HG03039 (cell line): ENCODE measurements around the gene DTNBP1.
"Not testable (repeated sequence)": the region's sequence is repeated elsewhere in the genome, so short reads cannot be mapped to it uniquely, and the experiment has no call there.

ENCODE experiments used
- ATAC-seq: cut with Tn5 transposase; IDR thresholded peaks from one replicate; pipeline ENCODE4 v1.9.1; 2021; ENCODE audit warnings: mild to moderate bottlenecking, moderate library complexity; ENCODE audit not compliant: unreplicated experiment

The DTNBP1 gene

GRCh38 chr6:15562977-15563376, 99.9 kb downstream of the DTNBP1 start:
- no peak for ATAC-seq

GRCh38 chr6:15561447-15562199, 101.2 kb downstream of the DTNBP1 start:
- ATAC-seq = no peak

GRCh38 chr6:15560713-15561112, 102.1 kb downstream of the DTNBP1 start:
- ATAC-seq = no peak

GRCh38 chr6:15557174-15557573, 105.7 kb downstream of the DTNBP1 start:
- no peak for ATAC-seq

GRCh38 chr6:15556711-15557110, 106.1 kb downstream of the DTNBP1 start:
- ATAC-seq = no peak

GRCh38 chr6:15555101-15556038, 107.5 kb downstream of the DTNBP1 start:
- ATAC-seq = no peak

- no peak for ATAC-seq
Measured at GRCh38 chr6:15554728-15555100, 108.1 kb downstream of the DTNBP1 start.

- ATAC-seq = no peak
Measured at GRCh38 chr6:15553736-15554294, 109.0 kb downstream of the DTNBP1 start.

- no peak for ATAC-seq
Measured at GRCh38 chr6:15553031-15553430, 109.8 kb downstream of the DTNBP1 start.

GRCh38 chr6:15551798-15552197, 111.0 kb downstream of the DTNBP1 start:
- ATAC-seq = no peak

GRCh38 chr6:15551262-15551661, 111.6 kb downstream of the DTNBP1 start:
- no peak for ATAC-seq

GRCh38 chr6:15550546-15551123, 112.2 kb downstream of the DTNBP1 start:
- ATAC-seq = no peak

GRCh38 chr6:15549371-15549770, 113.5 kb downstream of the DTNBP1 start:
- ATAC-seq = no peak

GRCh38 chr6:15547400-15547799, 115.4 kb downstream of the DTNBP1 start:
- ATAC-seq = no peak

- ATAC-seq = no peak
Measured at GRCh38 chr6:15546591-15546990, 116.2 kb downstream of the DTNBP1 start.

GRCh38 chr6:15544321-15544900, 118.4 kb downstream of the DTNBP1 start:
- ATAC-seq = no peak

GRCh38 chr6:15543332-15543917, 119.4 kb downstream of the DTNBP1 start:
- not testable (repeated sequence) for ATAC-seq

- ATAC-seq = no peak
Measured at GRCh38 chr6:15539722-15540270, 123.0 kb downstream of the DTNBP1 start.

- no peak for ATAC-seq
Measured at GRCh38 chr6:15538766-15539495, 123.9 kb downstream of the DTNBP1 start.

- no peak for ATAC-seq
Measured at GRCh38 chr6:15538106-15538505, 124.7 kb downstream of the DTNBP1 start.
